ENCODE measurements around the gene LINC01488.

The LINC01488 gene

DNA sequence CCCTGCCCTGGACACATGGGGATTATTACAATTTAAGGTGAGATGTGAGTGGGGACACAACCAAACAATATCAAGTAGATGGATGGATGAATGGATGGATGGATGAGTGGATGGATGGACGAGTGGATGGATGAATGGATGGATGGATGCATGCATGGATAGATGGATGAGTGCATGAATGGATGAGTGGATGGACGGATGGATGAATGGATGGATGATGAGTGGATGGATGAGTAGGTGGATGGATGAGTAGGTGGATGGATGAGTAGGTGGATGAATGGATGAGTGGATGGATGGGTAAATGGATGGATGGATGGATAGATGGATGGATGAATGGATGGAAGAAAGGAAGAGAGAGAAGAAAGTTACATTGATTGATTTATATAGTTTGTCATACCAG is 859 bp downstream of the LINC01488 start:
- DNase-seq = no peak

DNA sequence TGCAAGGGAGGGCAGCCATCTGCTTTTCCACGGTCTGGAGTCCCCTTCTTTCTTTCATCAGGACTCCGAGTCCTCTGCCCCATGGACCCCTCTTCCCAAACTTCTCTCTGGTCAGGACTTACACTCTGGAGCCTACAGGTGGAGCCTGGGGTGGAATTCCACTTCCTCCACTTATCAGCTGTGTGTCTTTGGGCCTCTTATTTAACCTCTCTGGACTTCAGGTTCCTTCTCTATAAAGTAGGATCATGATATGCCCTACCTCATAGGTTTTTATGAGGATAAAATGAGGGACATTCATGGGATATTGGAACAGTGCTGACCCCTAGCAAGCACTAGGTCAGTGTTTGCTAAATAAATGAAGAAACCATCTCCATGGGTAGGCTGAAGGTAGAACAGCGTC is 1.7 kb downstream of the LINC01488 start:
- no peak for DNase-seq

DNA sequence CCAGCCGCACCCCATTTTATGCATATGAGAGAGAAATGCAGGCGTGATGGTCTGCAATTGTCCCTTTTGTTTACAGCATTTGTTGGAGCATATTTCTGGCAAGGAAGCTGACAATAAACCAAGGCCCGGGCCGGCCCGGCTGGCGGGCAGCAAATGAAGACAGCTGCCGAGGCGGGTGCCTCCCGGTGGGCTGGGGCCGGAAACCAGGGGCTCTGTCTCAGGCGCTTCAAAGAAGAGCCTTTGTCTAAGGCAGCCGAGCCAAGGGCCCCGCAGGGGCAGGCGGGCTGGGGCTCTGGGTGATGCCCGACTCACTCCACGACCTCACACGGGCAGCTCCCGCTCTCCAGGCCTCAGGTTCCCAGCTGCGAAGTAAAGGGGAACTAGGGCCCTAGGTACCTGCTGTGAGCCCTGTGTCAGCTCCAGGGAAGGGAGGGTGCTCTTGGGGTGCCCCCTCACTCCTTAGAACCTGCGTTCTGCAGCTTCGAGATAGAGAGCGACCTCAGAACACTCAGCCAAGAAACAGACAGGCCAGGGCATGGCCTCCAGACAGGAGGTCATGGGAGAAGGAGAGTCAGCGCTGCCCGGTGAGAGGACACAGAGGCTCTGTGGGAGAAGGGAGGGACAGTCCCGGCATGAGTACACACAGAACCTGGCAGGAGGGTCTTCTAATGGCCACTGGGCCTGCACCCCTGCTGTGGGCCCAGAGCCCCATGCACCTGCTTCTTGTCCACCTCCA is 2.4 kb downstream of the LINC01488 start:
- no peak for DNase-seq

DNA sequence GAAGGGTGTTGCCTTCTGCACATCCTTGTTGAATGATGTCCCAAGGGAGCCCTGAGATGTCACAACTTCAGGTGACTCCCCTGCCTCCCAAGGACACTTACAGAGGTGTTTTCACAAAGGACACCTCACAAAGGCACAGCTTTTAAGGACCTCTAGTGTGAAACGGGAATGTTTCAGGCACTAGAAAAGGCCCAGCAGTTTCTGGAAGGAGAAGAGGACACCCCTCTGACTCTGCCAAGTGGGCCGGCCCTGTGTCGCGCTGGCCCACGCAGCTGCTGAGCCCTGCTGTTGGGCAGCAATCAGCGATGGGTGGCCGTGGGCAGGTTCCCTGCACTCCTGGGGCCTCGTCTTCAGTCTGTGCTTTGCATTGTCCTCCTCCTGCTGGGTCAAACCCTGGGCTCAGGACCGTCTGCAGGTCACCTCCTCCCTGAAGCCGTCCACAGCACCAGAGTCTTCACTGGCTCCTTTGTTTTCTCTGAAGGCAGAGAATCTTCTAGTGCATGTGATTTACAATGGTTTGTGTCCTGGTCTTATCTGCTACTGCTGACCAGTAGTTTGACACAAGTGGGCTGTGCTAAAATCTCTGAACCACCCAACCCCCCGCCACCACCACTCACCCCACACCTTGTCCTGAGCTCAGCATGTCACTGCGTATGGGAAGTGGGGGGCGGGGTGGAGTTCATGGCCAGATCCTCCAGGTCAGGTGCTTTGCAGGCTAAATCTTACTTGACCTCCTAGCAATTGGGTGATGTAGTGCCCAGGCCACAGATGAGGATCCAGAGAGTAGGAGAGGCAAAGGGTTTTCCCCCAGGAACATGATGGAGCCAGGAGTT is 3.2 kb downstream of the LINC01488 start:
- no peak for DNase-seq

DNA sequence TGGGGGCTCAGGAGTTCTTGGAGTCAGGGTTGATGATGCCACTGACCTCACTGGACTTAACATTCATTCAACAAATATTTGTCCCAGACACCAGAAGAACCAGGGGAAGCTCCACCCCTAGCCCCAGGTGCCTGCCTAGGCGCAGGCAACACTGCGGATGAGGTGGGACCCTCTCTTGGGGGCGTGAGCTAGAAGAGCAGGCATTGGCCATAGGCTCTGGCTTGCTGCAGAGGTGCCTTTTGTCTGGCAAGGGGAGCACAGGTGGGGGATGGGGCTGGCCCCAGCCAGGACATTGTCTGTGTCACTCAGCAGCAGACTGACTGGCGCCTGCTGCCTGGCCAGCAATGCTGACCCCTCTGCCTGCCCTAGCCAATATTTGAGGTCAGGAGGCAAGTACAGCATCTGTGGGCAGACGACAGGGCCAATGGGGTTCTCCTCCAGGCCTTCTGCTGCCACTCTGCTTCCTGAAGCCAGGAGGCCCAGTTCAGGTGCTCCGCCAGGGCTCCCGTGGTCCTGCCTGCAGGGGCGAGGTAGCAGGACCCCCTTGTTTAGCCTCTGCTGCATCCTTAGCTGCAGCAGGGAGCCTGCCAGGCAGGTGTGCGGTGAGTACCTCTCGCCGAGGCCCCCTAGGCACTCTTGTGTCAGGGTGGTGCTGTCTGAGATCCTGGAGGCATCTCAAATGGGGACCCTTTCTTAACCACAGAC is 4.0 kb downstream of the LINC01488 start:
- no peak for DNase-seq

DNA sequence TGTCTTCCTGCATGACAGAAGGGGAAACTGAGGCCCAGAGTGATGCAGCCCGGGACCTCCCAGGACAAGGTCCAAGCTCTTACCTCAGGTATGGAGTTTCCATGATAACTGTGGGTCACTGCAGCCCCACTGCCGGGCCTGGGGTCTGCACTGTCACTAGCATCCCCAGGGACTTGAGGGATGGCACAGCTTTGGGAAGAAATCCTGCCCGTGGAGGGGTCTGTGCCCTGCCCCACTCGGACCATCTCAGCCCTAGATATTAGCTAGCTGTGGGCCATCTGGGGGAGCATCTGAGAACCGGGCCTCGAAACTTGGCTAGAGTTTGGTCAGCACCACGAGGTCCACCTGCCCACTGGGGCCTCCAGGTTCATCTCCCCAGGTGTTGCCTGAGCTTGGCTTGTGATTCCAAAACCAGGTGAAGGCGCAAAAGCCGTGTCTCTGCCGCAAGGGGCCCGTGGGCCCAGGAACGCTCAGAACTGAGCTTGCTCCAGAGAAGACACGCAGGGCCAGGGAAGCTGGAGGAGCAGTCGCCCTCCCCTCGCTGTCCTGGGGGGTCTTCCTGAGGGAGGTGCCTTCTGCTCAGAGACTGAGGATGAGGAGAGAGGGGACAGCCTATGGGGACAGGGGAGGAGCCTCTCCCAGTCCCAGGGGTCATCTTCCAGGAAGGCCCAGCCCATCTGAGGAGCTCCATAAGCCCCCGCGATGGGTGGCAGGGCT is 4.8 kb downstream of the LINC01488 start:
- no peak for DNase-seq

DNA sequence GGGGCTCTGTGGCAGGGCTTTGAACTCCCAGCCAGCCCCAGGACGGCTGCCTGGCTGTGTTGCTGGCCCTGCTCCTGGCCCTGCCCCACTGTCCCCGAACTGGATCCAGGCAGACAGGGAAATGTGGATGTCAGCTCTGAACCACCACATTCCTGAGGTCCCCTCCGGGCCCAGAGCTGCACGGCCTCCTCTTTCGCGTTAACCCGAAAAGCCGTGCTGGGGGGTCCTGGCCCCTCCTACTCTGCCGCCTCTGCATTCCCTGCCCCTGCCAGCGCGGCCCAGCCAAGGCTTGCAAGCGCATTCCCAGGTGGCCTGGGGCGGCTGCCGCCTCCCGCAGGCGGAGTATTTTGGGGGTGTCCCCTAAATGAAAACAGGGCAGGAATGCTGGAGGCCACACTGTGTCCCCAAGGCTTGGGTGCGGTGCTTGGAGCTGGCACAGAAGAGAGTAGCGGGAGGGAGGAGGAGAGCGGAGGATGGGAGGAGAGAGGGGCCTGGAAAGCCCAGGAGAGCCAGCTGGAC is 5.4 kb downstream of the LINC01488 start:
- DNase-seq = no peak

DNA sequence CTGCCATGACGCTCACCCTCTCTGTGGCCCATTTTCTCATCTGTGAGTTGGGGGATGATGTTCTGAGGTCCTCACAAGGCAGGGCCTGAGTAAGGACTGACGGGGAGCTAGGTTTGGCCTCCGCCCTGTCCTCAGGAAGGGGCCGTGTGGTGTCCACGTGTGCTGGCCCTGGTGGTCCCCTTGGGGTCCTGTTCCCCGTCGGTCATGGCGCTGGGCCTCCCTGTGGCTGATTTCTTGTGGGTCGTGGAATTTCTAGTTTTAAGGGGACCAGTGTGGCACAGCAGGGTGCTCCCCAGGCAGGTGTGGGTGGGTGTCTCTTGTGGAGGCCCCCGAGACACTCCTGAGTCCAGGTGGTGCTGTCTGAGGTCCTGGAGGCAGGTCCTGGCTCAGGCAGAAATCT is 5.9 kb downstream of the LINC01488 start:
- no peak for DNase-seq

DNA sequence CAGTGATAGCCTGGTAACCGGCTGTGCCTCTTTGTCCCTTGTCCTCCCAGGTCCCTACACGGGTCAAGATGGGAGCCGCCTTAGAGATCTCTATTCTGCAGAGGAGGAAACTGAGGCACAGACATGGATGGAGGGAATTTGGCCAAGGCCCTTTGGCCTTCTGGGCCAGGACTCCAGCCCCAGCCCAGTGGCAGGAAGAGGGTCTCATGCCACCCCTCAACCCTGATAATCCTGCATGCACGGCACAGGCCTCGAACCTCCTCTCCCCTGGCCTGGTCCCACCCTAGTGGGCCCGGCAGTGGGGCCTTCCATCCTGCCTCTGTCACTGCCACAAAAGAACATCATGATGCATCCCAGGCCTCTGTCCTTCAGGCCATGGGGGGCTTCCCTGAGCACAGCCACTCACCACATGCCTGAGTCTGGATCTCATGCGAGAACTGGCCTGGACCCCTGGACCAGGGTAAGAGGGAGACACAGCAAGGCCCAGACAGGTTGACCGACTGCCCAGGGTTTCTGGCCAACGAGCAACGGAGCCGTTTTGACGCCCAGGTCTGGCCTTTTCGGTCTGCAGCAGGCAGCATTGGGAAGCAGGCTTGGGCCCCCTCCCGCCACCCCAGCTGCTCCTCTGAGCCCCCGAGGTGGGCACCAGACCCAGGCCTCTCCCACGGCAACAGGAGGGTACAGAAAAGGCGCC is 6.5 kb downstream of the LINC01488 start:
- DNase-seq = no peak

DNA sequence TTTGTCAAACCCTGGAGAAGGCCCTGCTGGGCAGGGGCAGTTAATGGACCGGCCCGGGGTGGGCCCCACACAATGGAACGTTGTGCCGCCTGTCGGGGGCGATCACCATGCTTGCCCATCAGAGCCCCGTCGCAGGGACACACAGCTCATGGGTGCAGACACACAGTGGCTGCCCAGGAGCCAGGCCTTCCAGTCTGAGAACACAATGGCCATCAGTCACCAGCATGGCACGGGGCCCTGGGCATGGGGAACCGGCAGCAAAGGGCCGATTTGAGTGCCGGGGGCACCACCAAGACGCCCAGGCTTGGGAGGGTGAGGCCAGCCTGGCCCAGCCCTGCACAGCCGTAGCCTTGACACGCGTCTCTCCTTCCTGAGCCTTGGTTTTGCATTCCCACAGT is 7.1 kb downstream of the LINC01488 start:
- no peak for DNase-seq

DNA sequence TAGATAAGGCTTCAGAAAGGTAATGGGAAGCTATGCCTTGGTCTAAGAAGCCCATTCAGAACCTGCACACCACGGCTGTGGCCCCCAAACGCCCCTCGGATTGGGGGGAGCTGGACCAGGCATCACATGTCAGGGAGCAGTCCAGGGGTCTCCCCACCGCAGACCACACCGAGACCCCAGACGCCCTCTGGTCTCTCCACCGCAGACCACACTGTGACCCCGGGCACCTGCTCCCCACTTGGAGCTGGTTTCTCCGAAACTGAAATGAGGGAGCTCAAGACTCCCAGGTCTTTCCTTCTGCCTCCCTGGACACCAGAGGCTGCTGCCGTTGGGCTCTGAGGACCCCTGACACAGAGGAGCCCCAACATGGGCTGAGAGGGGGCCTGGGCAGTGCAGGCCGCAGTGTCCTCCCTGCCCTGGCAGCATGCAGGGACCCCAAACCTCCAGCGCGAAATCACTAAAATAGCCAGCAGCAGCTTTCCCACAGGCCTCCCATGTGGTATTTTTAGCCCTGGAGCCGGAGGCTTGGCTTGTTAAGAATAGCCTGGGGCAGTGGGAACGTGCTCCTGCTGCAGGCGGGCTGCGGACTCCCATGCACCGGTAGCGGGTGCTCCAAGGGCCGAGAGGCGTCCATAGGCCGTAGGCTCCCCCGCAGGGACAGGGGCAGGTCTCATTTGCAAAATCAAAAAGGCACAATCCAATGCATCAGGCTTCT is 7.7 kb downstream of the LINC01488 start:
- DNase-seq = no peak

DNA sequence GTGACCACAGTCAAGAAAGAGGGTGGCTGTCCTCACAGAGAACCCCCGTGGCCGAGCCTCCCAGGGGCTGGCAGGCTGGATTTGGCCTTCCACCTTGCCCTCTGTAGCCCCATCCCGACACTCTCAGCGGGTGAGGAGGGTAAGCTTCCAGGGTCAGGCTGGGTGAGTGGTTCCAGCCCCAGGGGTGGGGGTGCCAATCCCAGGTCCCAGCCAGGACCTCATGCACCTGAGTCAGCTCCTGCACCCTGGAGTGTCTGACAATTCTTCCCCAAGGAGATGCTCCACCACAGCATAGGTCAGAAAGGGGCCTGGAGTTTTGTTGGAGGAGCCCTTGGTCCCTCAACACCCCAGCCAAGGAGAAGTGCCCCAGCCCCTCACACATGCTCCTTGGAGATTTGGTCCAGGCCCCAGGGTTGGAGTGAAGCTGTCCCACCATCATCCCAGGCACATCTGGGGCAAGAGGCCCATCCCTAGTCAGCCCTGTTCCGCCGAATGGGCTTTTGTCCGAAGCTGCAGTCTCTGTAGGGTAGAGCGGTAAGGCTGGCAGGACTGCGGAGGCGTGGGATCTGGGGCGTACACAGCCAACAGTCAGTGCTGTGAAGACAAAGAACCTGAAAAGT is 8.4 kb downstream of the LINC01488 start:
- DNase-seq = no peak

DNA sequence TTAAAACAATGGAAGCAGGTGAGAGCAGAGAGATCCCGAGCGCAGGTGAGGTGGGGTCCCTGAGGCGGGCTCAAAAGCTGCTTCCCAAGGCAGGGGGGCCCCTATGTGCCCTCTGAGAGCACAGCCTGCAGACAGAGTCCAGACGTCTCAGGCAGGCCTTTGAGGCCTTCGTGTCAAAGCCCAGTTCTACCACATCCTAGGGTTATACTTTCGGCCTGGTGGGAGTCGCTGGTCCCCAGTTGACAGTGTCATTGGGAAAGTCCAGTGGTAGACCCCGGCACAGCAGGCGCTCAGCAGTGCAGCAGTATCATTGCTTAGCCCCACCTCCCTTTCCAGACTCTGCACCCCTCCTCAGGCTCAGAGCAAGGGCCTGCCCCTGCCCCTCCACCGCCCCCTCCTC is 9.1 kb downstream of the LINC01488 start:
- no peak for DNase-seq

DNA sequence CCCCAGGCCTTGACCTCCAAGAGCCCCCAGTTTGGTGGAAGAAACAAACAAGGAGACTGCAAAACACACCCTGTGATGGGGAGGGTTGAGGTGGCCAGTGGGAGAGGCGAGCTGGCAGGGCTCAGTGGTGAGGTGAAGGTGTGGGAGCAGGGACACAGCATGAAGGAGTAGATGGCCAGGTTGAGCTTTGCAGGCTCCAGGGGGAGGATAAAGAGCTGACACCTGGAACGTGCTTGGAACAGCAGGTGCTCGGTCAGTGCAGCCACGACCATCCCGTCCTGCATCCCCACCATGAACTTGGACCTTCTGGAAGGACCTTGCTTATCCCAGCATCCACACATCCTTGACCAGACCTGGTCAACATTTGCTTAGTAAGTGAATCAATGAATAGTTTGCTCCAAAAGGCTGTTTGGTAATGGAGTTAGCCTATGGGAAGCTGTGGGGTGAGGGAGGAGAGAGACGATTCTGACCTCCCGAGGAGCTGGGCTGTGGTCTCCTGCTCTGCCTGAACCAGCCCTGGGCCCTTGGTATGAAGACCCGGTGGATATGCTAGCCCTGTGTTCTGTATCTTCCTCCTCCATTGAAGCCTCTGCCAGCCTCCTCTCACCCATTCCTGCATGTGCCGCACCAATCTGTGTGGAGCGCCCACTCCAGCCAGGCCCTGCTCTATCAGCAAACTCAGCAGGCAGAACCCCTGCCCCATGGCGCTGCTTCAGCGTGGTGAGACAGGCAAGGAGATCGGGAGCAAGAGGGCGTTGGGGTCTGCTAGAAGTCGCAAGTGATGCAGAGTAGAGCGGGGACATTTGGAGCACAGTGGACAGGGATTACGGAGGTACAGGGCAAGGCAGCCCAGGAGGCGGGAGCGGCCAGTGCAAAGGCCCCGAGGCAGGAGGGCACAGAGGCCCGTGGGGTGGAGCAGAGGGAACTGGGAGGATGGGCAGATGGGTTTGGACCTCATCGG is 9.9 kb downstream of the LINC01488 start:
- no peak for DNase-seq

DNA sequence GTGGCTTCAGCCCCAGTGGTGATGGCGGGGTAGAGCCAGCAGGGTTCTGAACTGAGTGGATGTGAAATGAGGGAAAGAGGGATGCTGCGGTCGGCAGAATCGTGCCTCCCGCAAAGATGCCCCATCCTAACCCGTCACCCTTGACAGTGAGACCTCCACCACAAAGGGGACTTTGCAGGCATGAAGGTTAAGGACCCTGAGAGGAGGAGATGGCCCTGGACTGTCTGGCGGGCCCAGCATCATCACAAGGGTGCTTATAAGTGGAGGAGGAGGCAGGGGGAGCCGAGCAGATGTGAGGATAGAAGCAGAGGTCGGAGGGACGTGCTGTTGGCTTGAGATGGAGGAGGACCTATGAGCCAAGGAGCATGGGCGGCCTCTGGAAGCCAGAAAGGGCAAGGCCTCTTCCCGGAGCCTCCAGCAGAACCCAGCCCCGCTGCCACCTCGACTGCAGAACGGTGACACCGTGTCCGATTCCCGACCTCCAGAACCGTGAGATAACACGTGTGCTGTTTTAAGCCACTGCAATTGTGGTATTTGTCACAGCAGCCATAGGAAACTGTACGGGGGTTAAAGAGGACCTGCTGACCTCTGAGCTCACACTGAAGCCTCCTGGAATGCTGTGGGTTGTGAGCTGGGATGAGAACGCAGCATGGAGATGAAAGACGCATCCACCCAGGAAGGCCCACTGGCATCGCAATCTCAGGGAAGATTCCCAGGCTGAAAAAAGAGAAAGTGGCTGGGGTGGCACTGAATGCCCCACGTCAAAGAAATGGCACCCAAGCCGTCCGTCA is 10.9 kb downstream of the LINC01488 start:
- DNase-seq = no peak

DNA sequence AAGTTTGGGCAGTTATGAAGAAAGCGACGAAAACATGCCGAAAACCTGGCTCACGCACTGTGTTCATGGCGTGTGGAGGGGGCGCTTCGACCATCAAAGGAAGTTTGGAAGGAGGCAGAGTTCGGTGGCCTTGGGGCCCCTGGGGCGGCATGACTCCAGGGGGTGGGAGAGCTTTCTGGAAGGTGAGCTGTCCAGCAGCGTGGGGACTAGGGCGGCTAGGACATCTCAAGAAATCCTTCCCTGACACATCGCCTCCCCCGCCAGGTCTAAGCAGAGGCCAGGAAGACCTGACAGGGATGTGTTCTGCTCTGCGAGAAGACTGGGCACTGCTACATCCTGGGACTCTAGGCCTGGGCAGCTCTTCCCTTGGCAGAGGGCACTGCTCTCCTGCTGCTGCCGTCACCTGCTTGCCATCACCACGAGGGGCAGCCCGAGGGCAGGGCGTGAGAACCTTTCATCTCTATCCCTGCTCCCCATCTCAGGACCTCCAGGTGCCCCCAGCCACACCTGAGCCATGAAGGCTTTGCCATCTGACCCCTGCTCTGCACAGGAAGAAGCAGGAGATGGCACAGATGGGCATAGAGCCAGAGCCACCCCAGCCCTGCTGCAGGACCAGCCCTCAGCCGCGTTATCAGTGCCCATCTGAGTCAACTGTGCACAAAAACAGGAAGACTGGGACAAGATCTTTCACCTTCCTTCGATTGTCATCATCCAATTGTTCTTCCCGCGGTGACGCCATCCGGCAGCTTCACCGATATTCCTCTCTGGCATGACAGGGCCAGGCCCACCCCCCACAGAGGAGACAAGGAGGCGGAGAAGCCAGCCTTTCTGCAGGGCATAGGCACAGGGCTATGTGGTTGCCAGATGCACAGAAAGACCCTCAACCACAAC is 12.7 kb downstream of the LINC01488 start:
- no peak for DNase-seq

DNA sequence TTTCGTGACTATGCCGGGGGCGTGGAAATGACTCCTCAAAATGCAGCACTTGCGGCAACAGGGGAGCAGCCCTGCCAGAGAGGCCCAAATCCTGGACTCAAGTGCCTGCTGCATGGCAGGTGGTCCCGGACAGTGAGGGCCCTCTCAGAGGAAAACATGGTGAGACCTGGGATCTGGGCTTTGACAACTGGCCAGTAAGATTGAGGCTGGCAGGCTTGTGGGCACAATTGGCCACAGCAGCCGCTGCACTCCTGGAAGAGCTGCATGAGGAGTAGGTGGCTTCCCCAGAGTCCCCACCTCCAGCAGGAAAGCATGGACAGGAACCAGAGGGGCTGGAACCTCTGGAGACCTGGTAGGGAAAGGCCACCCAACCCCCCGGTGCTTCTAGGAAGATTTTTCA is 13.4 kb downstream of the LINC01488 start:
- DNase-seq = no peak

Data from SHP77 (cell line).